GM19193 (cell line): ENCODE results near the gene GRPEL2.

ENCODE experiments used
- POLR2A ChIP-seq: IDR thresholded peaks from 4 replicates; pipeline ENCODE4 v1.6.1; 2011; ENCODE audit not compliant: insufficient read depth, insufficient read length; ENCODE audit errors: extremely low read depth

Gene GRPEL2

DNA sequence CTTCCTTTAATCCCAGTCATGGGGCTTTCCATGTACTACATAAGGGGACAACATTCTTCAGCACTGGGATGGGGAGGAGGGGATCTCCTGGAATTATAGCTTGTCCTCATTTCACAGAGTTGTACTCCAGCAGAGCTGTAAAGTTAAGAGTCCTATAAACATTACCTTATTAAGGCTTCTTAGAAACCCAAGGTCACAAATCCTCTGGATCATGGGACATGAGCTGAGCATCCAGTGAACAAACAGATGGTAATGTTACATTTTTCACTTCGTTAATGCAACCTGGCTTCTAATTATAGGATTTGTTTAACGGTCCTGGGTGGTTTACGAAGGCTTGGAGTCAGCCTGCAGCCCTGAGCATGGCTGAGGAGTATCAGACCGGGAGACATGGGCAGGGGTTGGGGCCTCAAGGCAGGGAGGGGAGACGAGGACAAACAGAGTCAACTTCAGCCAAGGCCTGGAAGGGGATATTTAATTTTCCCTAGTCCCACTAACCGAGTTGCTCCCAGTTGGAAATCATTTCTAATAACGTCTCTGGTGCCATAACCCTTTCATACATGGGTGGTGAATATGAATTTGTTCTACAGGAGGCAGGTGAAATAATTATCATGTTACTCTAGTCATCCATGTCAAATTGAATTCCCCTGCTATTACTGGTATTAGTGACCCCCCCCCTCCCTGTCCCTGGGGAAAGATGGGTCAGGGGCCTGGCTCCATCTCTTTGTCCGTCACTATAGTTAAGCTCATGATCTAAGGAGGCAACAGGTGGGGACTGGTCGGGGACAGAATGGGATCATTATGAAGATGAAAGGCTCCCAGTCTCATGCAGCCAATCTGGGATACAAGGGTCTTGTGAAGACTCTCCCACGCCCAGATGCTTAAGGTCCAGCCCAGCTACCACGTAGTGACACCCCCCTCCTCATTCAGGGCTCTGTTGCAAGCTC is 44.5 kb downstream of the GRPEL2 start:
- no peak for TF ChIP-seq POLR2A

DNA sequence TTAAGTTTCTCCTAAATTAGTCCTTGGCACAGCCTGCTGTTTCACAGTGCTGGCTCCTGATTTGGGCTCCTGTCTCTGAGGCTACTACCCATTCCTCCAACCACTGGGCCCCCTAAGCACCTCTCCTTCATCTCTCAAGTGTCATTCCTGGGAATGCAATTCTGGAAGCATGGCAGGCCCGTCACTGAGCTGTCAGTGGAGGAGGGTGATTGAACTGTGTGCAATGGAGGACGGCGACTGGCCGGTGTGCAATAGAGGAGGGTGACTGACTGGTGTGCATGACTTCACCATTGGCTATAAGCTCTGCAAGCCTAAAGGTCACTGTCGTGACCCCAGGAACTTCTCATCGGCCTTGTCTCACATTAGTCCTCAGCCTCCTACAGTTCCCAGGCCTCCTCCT is 46.2 kb downstream of the GRPEL2 start:
- no peak for TF ChIP-seq POLR2A

DNA sequence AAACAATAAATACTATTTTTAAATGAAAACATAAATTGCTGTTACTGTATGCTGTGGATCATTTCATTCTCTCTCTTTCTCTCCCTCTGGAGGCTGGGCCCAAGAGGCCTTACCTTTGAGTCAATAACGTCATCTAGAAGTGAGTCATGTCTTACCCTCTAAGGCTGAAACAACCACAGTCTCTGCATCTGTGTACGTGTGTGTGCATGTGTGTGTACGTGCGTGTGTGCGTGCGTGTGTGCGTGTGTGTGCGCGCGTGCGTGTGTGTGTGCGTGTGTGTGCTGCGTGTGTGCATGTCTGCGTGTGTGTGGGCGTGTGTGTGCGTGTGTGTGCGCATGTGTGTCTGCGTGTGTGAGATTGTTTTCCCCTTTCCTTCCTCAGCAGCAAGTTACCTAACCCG is 47.4 kb downstream of the GRPEL2 start:
- TF ChIP-seq POLR2A: no peak

DNA sequence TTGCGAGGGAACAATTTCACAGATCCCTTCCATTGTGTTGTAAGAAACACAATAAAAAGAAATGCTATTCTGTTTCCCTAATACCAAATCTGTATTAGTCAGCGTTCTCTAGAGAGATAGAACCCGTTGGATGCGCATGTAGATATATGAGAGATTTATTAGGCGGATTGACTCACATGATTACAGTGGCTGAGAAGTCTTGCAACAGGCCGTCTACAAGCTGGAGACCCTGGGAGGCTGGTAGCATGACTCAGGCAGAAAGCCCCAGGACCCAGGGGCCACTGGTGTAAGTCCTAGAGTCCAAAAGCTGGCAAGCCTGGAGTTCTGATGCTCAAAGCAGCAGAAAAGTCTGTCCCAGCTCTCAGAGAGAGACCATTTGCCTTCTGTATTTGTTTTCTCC is 52.2 kb downstream of the GRPEL2 start:
- TF ChIP-seq POLR2A: no peak

DNA sequence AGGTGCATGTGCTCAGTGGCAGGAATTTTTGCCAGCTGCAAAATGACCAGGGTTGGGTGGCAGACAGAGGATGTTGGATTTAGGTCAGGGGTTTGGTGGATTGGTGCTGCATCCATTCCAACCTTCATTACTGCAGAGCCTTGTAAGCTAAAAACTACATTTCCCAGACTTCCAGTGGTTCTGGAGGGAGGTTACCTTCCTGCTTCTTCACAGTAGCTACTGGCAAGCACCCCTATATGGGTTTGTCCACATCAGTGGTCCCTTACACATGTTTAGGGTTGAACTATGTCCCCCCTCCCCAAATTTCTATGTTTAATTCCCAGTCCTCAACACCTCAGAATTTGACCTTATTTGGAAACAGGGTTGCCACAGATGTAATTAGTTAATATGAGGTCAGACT is 54.5 kb downstream of the GRPEL2 start:
- no peak for TF ChIP-seq POLR2A

DNA sequence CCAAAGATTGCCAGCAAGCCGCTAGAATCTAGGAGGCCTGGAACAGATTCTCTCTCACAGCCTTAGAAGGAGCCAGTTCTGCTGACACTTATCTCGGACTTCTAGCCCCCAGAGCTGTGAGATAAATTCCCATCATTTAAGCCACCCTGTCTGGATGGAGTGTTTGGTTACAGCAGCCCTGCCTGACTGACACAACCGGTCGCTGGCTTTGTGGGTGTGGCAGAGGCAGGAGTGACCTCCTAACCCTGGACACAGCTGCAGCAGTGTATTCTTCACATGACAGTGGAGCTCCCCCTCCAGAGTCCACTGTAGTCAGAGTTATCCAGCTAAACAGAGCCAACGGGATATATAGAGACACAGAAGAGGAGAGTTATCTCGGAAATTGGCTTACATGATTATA is 55.0 kb downstream of the GRPEL2 start:
- TF ChIP-seq POLR2A: no peak

DNA sequence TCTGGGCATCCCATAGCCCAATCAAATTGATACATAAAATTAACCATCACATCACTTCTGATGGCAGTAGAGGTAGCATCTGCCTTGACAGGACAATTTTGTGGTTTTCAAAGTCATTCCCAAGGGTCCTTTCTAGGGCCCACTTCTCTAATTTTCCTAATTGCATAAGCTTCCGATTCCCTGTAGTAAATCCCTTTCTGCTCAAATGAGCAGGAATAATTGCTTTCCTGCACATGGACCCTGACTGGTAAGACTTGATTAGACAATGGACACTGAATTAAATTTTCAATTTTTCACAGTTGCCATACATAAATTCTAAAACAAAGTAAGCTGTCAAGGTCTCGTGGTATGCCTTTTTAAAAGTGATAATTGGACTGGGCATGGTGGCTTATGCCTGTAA is 55.8 kb downstream of the GRPEL2 start:
- no peak for TF ChIP-seq POLR2A

DNA sequence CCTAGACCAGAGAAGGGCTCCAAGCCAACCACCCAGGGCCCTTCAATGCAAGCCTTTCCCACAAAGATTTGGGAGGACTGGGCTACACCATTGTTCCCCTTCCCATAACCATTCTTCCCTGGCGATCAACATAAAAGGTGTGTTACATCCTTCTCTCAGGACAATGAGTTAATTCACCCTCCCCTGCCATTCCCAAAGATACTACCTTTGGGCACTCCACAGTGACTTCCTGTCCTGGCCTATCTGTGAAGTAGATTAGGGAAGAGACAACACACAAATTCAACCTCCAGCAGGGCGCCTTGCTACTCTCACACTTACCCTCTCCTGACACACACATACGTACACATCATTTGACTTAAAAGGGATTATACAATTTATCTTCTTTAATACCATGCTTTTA is 57.0 kb downstream of the GRPEL2 start:
- TF ChIP-seq POLR2A: no peak
